ENCODE measurements around the gene MYF5.
A peak's percentile ranks its signal among the peaks of the same experiment; 100 is the strongest.
"Not testable (repeated sequence)": the region's sequence is repeated elsewhere in the genome, so short reads cannot be mapped to it uniquely, and the experiment has no call there.

The MYF5 gene

GRCh38 chr12:80716696-80717469 is at the start of gene MYF5:
Gene MYF5 (plus strand): TSS chr12:80716912. CDS start chr12:80717064, 152 bp downstream.
- Histone ChIP-seq H3K27me3 (ENCODE audit: control insufficient read depth, insufficient read depth, low read length) (peaks cover 4% of the 10 kb centered on the region; the same call in 1 of the 2 replicates), H3K36me3 (ENCODE audit: control insufficient read depth, insufficient read depth, low read length) (no peaks in the 10 kb centered on the region), H3K27ac (ENCODE audit: low read length) (no peak within 1 kb of the TSS), H3K4me1 (ENCODE audit: control insufficient read depth, insufficient read depth, low read length) (no peaks in the 10 kb centered on the region), H3K9me3 (ENCODE audit: control insufficient read depth, insufficient read depth, low read length) (no peaks in the 10 kb centered on the region), H3K4me3 (ENCODE audit: low read length) (no peak within 1 kb of the TSS)
- WGBS (ENCODE audit: insufficient coverage, insufficient read length): no CpG with 5 or more reads among the region's 45 CpGs
- no peak for DNase-seq (ENCODE audit: low read depth, low spot score)

DNA sequence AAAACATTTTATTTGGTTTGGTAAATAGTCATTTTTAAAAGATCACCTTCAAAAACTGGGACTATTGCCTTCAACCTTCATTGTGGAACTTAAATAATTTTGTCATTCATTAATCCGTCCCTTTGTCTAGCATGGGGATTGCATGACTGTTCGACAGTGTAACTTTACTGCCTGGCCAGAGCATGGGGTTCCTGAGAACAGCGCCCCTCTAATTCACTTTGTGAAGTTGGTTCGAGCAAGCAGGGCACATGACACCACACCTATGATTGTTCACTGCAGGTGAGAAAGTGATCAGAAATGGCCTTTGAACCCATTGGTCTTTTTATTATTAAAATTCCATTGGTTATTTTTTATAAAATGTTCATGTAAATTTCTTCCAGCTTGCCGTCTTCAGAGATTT is 46.5 kb upstream of the MYF5 start:
- no CpG with 5 or more reads among the region's 5 CpGs for WGBS (ENCODE audit: insufficient coverage, insufficient read length)
- DNase-seq (ENCODE audit: low read depth, low spot score): no peak

DNA sequence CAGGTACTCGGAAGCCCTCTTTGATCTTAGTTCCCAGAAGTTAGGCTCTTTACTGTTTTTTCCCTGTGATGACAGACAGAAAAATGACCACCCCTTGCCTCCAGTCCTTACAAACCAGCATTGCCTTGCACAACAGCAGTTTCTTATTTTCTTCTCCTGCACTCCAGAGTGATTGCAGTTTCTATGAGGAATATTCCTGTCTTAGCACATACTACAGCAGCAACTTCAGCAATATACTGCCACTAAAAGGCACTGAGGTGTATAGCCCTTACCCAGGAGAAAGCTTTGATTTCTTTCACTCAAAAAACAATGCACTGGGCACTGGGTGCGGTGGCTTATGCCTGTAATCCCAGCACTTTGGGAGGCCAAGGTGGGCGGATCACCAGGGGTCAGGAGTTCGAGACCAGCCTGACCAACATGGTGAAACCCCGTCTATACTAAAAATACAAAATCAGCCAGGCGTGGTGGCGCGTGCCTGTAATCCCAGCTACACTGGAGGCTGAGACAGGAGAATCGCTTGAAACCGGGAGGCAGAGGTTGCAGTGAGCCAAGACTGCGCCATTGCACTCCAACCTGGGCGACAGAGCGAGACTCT is 40.6 kb upstream of the MYF5 start:
- not testable (repeated sequence) for H3K27me3 ChIP-seq (ENCODE audit: control insufficient read depth, insufficient read depth, low read length); H3K36me3 ChIP-seq (ENCODE audit: control insufficient read depth, insufficient read depth, low read length); H3K4me3 ChIP-seq (ENCODE audit: low read length); H3K4me1 ChIP-seq (ENCODE audit: control insufficient read depth, insufficient read depth, low read length); DNase-seq (ENCODE audit: low read depth, low spot score); H3K9me3 ChIP-seq (ENCODE audit: control insufficient read depth, insufficient read depth, low read length); H3K27ac ChIP-seq (ENCODE audit: low read length)
- no CpG with 5 or more reads among the region's 13 CpGs for WGBS (ENCODE audit: insufficient coverage, insufficient read length)

More for the DNA sequence above, 46.5 kb upstream of the MYF5 start:
- Histone ChIP-seq H3K36me3 (ENCODE audit: control insufficient read depth, insufficient read depth, low read length) (no peaks in the 10 kb centered on the region), H3K27ac (ENCODE audit: low read length) (no peak overlapping the region), H3K27me3 (ENCODE audit: control insufficient read depth, insufficient read depth, low read length) (no peaks in the 10 kb centered on the region), H3K9me3 (ENCODE audit: control insufficient read depth, insufficient read depth, low read length) (no peaks in the 10 kb centered on the region), H3K4me3 (ENCODE audit: low read length) (no peak overlapping the region), H3K4me1 (ENCODE audit: control insufficient read depth, insufficient read depth, low read length) (no peaks in the 10 kb centered on the region)

DNA sequence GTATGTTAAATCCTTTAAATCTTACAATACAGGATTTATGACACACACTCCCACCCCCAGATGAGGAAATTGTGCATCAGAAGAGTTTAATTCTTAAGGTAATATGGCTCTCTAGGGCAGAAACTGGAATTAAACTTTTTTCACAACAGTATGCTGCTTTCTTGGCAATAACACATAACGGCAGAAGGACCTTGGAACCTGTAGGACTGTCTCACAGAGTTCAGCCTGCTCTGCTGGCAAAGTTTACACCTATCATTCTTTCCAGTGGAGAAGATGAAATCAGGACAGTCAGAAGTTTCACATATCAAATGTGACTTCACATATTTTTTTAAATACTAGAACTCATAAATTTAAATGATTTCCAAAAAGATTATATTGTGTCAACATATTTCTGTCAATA is 39.9 kb upstream of the MYF5 start:
- no peak for DNase-seq (ENCODE audit: low read depth, low spot score)
- H3K9me3 ChIP-seq (ENCODE audit: control insufficient read depth, insufficient read depth, low read length): no peaks in the 10 kb centered on the region
- H3K4me1 ChIP-seq (ENCODE audit: control insufficient read depth, insufficient read depth, low read length): no peaks in the 10 kb centered on the region
- no peaks in the 10 kb centered on the region for H3K27me3 ChIP-seq (ENCODE audit: control insufficient read depth, insufficient read depth, low read length)
- H3K4me3 ChIP-seq (ENCODE audit: low read length): no peak overlapping the region
- WGBS (ENCODE audit: insufficient coverage, insufficient read length): no CpG with 5 or more reads among the region's 1 CpG
- H3K36me3 ChIP-seq (ENCODE audit: control insufficient read depth, insufficient read depth, low read length): no peaks in the 10 kb centered on the region
- H3K27ac ChIP-seq (ENCODE audit: low read length): no peak overlapping the region

DNA sequence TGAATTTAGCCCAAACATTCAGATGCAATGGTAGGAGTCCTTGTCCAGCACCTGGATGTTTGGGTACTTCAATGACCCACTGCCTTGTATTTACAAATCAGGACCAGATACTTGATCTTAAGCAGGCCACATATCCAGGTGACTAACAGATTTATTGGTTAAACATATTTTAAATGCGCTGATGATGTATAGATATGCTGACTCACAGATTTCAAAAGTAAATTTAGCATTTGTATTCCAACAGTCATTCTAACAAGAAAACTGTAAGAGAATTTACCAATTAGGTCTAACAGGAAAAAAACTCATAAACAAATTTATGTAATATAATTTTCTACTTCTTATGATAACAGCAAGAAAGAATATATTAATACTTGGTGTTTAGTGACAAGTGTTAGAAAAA is 38.7 kb upstream of the MYF5 start:
- H3K27me3 ChIP-seq (ENCODE audit: control insufficient read depth, insufficient read depth, low read length): no peaks in the 10 kb centered on the region
- no peak for DNase-seq (ENCODE audit: low read depth, low spot score)
- no peaks in the 10 kb centered on the region for H3K36me3 ChIP-seq (ENCODE audit: control insufficient read depth, insufficient read depth, low read length)
- WGBS (ENCODE audit: insufficient coverage, insufficient read length): no CpG with 5 or more reads among the region's 1 CpG
- no peak overlapping the region for H3K4me3 ChIP-seq (ENCODE audit: low read length)
- no peak overlapping the region for H3K27ac ChIP-seq (ENCODE audit: low read length)
- H3K9me3 ChIP-seq (ENCODE audit: control insufficient read depth, insufficient read depth, low read length): no peaks in the 10 kb centered on the region
- no peaks in the 10 kb centered on the region for H3K4me1 ChIP-seq (ENCODE audit: control insufficient read depth, insufficient read depth, low read length)

DNA sequence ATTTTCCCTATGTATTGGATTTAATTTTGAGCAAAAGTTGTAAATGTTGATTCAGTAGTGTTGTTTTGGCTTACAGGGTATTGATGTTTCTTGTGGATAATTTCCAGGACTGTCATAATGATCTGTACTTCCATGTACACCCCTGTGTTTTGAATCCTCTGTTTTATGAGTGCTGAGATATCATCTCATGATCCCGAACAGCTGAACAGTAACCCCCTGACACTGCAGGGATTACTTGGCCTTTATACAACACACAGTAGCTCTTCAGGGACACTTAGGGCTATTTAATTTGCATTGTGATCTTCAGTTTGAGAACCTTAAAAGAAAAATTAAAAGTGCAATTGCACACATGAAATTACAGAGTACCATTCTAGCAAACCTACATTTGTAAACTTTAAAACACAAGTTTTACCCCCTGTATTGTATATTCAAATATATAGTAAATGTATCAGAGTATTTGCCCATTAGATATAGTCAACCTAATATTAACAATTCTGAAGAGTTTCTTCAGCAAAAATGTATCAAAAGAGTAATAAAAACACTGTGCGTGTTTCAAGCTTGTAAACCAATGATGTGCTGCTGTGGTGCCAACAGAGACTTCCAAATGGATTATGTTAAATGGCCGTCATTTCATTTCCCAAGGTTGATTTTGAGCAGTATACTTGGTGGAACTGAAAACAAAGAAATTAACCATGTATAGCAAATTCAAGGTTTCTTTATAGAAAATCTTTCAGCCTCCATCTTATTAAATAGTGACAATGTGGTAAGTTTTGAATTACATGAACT is 37.2 kb upstream of the MYF5 start:
- Histone ChIP-seq H3K36me3 (ENCODE audit: control insufficient read depth, insufficient read depth, low read length) (no peaks in the 10 kb centered on the region), H3K27ac (ENCODE audit: low read length) (no peak overlapping the region), H3K27me3 (ENCODE audit: control insufficient read depth, insufficient read depth, low read length) (no peaks in the 10 kb centered on the region), H3K9me3 (ENCODE audit: control insufficient read depth, insufficient read depth, low read length) (no peaks in the 10 kb centered on the region), H3K4me1 (ENCODE audit: control insufficient read depth, insufficient read depth, low read length) (no peaks in the 10 kb centered on the region; the same call in 1 of the 2 replicates), H3K4me3 (ENCODE audit: low read length) (no peak overlapping the region)
- no peak for DNase-seq (ENCODE audit: low read depth, low spot score)
- WGBS (ENCODE audit: insufficient coverage, insufficient read length): no CpG with 5 or more reads among the region's 3 CpGs

GRCh38 chr12:80681287-80681686 is 35.4 kb upstream of the MYF5 start:
- H3K36me3 ChIP-seq (ENCODE audit: control insufficient read depth, insufficient read depth, low read length): no peaks in the 10 kb centered on the region
- H3K4me3 ChIP-seq (ENCODE audit: low read length): no peak overlapping the region
- WGBS (ENCODE audit: insufficient coverage, insufficient read length): no CpG with 5 or more reads among the region's 2 CpGs
- H3K9me3 ChIP-seq (ENCODE audit: control insufficient read depth, insufficient read depth, low read length): no peaks in the 10 kb centered on the region
- H3K27me3 ChIP-seq (ENCODE audit: control insufficient read depth, insufficient read depth, low read length): no peaks in the 10 kb centered on the region
- H3K4me1 ChIP-seq (ENCODE audit: control insufficient read depth, insufficient read depth, low read length): no peaks in the 10 kb centered on the region; the same call in 1 of the 2 replicates
- no peak overlapping the region for H3K27ac ChIP-seq (ENCODE audit: low read length)
- no peak for DNase-seq (ENCODE audit: low read depth, low spot score)

DNA sequence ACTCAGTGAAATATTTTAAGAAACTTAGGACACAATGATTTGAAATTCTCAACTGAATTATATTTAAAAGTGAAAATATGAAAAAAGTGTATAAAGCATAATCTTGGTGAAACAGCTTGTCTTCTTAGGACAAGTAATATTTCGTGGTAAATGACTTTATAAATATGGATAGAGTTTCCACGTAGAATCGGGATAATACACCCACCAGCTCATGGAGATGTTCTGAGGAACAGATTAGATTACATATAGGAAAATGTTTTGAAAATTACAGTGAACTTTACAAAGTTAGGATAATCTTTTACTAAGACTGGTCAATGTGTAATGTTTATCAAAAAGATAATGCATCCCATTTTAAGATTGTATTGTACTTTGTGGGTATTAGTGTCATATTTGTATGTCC is 34.9 kb upstream of the MYF5 start:
- Histone ChIP-seq H3K4me1 (ENCODE audit: control insufficient read depth, insufficient read depth, low read length) (no peaks in the 10 kb centered on the region; the same call in 1 of the 2 replicates), H3K36me3 (ENCODE audit: control insufficient read depth, insufficient read depth, low read length) (no peaks in the 10 kb centered on the region), H3K9me3 (ENCODE audit: control insufficient read depth, insufficient read depth, low read length) (no peaks in the 10 kb centered on the region), H3K27me3 (ENCODE audit: control insufficient read depth, insufficient read depth, low read length) (no peaks in the 10 kb centered on the region), H3K4me3 (ENCODE audit: low read length) (no peak overlapping the region), H3K27ac (ENCODE audit: low read length) (no peak overlapping the region)
- no peak for DNase-seq (ENCODE audit: low read depth, low spot score)
- no CpG with 5 or more reads among the region's 3 CpGs for WGBS (ENCODE audit: insufficient coverage, insufficient read length)

DNA sequence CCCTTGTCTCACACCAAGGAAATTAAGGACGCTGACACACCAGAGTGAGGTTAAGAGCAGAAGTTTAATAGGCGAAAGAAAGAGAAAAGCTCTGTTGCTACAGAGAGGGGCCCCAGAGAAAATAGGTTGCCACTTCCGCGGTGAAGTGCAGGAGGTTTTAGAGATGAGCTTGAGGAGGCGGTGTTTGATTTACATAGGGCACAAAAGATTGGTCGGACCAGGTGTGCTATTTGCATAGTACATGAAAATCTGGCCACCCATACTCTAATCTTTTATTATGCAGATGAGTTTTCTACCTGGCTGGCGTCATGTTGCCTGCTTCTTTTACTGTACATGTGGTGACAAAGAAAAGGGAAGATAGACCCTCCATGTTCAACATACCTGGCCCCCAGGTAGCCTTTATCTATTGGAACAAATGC is 32.6 kb upstream of the MYF5 start:
- Histone ChIP-seq H3K36me3 (ENCODE audit: control insufficient read depth, insufficient read depth, low read length) (no peaks in the 10 kb centered on the region), H3K9me3 (ENCODE audit: control insufficient read depth, insufficient read depth, low read length) (no peaks in the 10 kb centered on the region), H3K27me3 (ENCODE audit: control insufficient read depth, insufficient read depth, low read length) (no peaks in the 10 kb centered on the region), H3K27ac (ENCODE audit: low read length) (no peak overlapping the region), H3K4me3 (ENCODE audit: low read length) (no peak overlapping the region), H3K4me1 (ENCODE audit: control insufficient read depth, insufficient read depth, low read length) (no peaks in the 10 kb centered on the region; the same call in 1 of the 2 replicates)
- peak; percentile 72 for DNase-seq (ENCODE audit: low read depth, low spot score)
- WGBS (ENCODE audit: insufficient coverage, insufficient read length): no CpG with 5 or more reads among the region's 7 CpGs

DNA sequence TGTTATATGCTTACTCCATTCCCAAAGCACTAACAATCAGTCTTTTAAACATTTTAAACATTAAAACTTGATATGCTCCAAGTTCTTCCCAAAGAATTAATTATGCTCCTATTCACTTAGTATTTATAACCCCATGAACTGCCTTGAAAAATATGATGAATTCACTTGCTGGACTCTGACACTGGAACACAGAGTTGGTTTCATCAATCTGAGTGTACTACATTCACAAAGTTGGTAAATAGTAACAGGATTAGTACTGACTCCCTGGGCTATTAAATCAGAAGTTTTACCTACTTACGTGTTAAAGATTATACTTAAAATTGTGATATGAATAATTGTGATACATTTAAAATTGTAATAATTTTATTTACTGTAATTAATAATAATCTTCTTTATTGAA is 26.6 kb upstream of the MYF5 start:
- H3K27me3 ChIP-seq (ENCODE audit: control insufficient read depth, insufficient read depth, low read length): no peaks in the 10 kb centered on the region
- no peak overlapping the region for H3K27ac ChIP-seq (ENCODE audit: low read length)
- no peaks in the 10 kb centered on the region for H3K9me3 ChIP-seq (ENCODE audit: control insufficient read depth, insufficient read depth, low read length)
- no CpG with 5 or more reads among the region's 1 CpG for WGBS (ENCODE audit: insufficient coverage, insufficient read length)
- no peak overlapping the region for H3K4me3 ChIP-seq (ENCODE audit: low read length)
- no peaks in the 10 kb centered on the region for H3K36me3 ChIP-seq (ENCODE audit: control insufficient read depth, insufficient read depth, low read length)
- no peak for DNase-seq (ENCODE audit: low read depth, low spot score)
- H3K4me1 ChIP-seq (ENCODE audit: control insufficient read depth, insufficient read depth, low read length): peaks cover 2% of the 10 kb centered on the region; the same call in 1 of the 2 replicates

Measured in iPS DF 6.9 (cell line).